C4-2B (cell line): ENCODE results near the gene RRH.

Experiments used
- CTCF ChIP-seq: fragments of 450-650 bp; conservative IDR thresholded peaks from 2 replicates; pipeline ENCODE4 v1.5.1; 2017; ENCODE audit warnings: mild to moderate bottlenecking
- ZFX ChIP-seq: fragments of 450-650 bp; IDR thresholded peaks from 2 replicates; pipeline ENCODE4 v1.6.1; 2017

- no peak for TF ChIP-seq CTCF
- TF ChIP-seq ZFX, result no peak
These were observed at the start of gene RRH for GRCh38 chr4:109827672-109828071.
